Natural killer cell treated with Interleukin-12 subunit alpha and Interleukin-12 subunit beta and Interleukin-15 and Interleukin-18, amount 100 ng/mL, for 72 hours (primary cell): ENCODE results near the gene AGRN. TPM values are rescaled to one million over a fixed set of nuclear protein-coding genes. Genes with fewer than 3 reads are reported as not detected.
A peak's percentile ranks its signal among the peaks of the same experiment; 100 is the strongest.
"Not testable (repeated sequence)": the region's sequence is repeated elsewhere in the genome, so short reads cannot be mapped to it uniquely, and the experiment has no call there.

Experiments used
- ATAC-seq, 2 donors: fragments of 150-1000 bp; cut with Tn5 transposase in 1 of 2; sonication (Bioruptor Pico), chemical (Tn5 transposase) in 1 of 2; 2 replicates each; pipeline ENCODE4 v1.10.0; 2021
- DNase-seq: peaks from one replicate; pipeline ENCODE4 v3.0.0; 2022; ENCODE audit warnings: low spot score
- H3K27ac Mint-ChIP-seq, 2 donors: 1 replicate in 1 of 2; 2 replicates in 1 of 2; pipeline ENCODE4 v1.8.0; 2022; ENCODE audit warnings: mixed read lengths in 2 of 2, mild to moderate bottlenecking in 1 of 2, moderate library complexity in 1 of 2
- H3K27me3 Mint-ChIP-seq, 2 donors: 1 replicate in 1 of 2; 2 replicates in 1 of 2; pipeline ENCODE4 v1.8.0; 2022; ENCODE audit warnings: mixed read lengths in 2 of 2
- H3K36me3 Mint-ChIP-seq: one replicate; pipeline ENCODE4 v1.8.0; 2022; ENCODE audit warnings: mixed read lengths
- H3K4me1 Mint-ChIP-seq, 2 donors: 1 replicate in 1 of 2; 2 replicates in 1 of 2; pipeline ENCODE4 v1.8.0; 2022; ENCODE audit warnings: low read depth in 2 of 2, mixed read lengths in 2 of 2, mild to moderate bottlenecking in 1 of 2
- H3K4me3 Mint-ChIP-seq: one replicate; pipeline ENCODE4 v1.8.0; 2022; ENCODE audit warnings: mixed read lengths
- H3K9me3 Mint-ChIP-seq: 2 replicates; pipeline ENCODE4 v1.8.0; 2022; ENCODE audit warnings: mixed read lengths
- total RNA-seq, 2 donors: library from RNA; stranded (reverse); gene quantifications; one replicate each; pipeline ENCODE4 v1.2.3, GENCODE V29; 2022

The AGRN gene
- total RNA-seq, 2 donors from 2014 or later, result 9.3 to 9.4 TPM

- DNase-seq, result no peak
- Mint-ChIP-seq H3K4me1 (peaks cover 0 to 3% of the 10 kb centered on the region in 2 donors), H3K36me3 (no peaks in the 10 kb centered on the region), H3K27ac (no peak overlapping the region), H3K27me3 (no peaks in the 10 kb centered on the region), H3K9me3 (no peaks in the 10 kb centered on the region), H3K4me3 (no peak overlapping the region)
- peak in 1 of 2 donors; percentile 62 for ATAC-seq
Observed at GRCh38 chr1:1091344-1092148, 71.6 kb downstream of the AGRN start.

- H3K27me3 Mint-ChIP-seq, result no peaks in the 10 kb centered on the region
- no peaks in the 10 kb centered on the region for H3K36me3 Mint-ChIP-seq
- ATAC-seq, result no peak
- H3K4me1 Mint-ChIP-seq, result peaks cover 0 to 3% of the 10 kb centered on the region in 2 donors
- no peak overlapping the region for H3K27ac Mint-ChIP-seq
- H3K4me3 Mint-ChIP-seq, result no peak overlapping the region
- no peaks in the 10 kb centered on the region for H3K9me3 Mint-ChIP-seq
- no peak for DNase-seq
Observed at GRCh38 chr1:1092149-1092855, 72.4 kb downstream of the AGRN start.

GRCh38 chr1:1092894-1093609 lies 73.1 kb downstream of the AGRN start:
- Mint-ChIP-seq H3K4me1 (peaks cover 0 to 3% of the 10 kb centered on the region in 2 donors), H3K27me3 (no peaks in the 10 kb centered on the region), H3K4me3 (no peak overlapping the region), H3K36me3 (no peaks in the 10 kb centered on the region), H3K9me3 (no peaks in the 10 kb centered on the region), H3K27ac (no peak overlapping the region)
- DNase-seq (no peak), ATAC-seq (no peak)

- DNase-seq, result no peak
- Mint-ChIP-seq H3K27me3 (no peaks in the 10 kb centered on the region), H3K27ac (no peak overlapping the region), H3K4me3 (no peak overlapping the region), H3K4me1 (peaks cover 0 to 3% of the 10 kb centered on the region in 2 donors), H3K36me3 (no peaks in the 10 kb centered on the region), H3K9me3 (no peaks in the 10 kb centered on the region)
- ATAC-seq, result no peak
Observed at GRCh38 chr1:1093610-1093943, 73.7 kb downstream of the AGRN start.

- Mint-ChIP-seq H3K27me3 (peaks cover 0 to 8% of the 10 kb centered on the region in 2 donors), H3K4me3 (no peak overlapping the region), H3K27ac (no peak overlapping the region), H3K36me3 (peaks cover 10% of the 10 kb centered on the region), H3K9me3 (no peaks in the 10 kb centered on the region), H3K4me1 (peaks cover 3 to 9% of the 10 kb centered on the region in 2 donors)
- no peak for ATAC-seq
- DNase-seq, result no peak
Observed at GRCh38 chr1:1094981-1095380, 75.1 kb downstream of the AGRN start.

GRCh38 chr1:1096136-1096535 lies 76.2 kb downstream of the AGRN start:
- H3K4me3 Mint-ChIP-seq, H3K27ac Mint-ChIP-seq, DNase-seq, ATAC-seq, H3K9me3 Mint-ChIP-seq, H3K27me3 Mint-ChIP-seq: not testable (repeated sequence)
- H3K36me3 Mint-ChIP-seq, result peaks cover 15% of the 10 kb centered on the region
- H3K4me1 Mint-ChIP-seq, result peaks cover 3 to 14% of the 10 kb centered on the region in 2 donors

- Mint-ChIP-seq H3K4me3 (no peak overlapping the region), H3K27me3 (peaks cover 0 to 8% of the 10 kb centered on the region in 2 donors), H3K36me3 (peaks cover 15% of the 10 kb centered on the region), H3K9me3 (peaks cover 3% of the 10 kb centered on the region), H3K27ac (no peak overlapping the region), H3K4me1 (peaks cover 0 to 14% of the 10 kb centered on the region in 2 donors)
- ATAC-seq (no peak), DNase-seq (no peak)
Observed at GRCh38 chr1:1098681-1099421, 78.9 kb downstream of the AGRN start.

- peaks cover 15% of the 10 kb centered on the region for H3K36me3 Mint-ChIP-seq
Observed at GRCh38 chr1:1099506-1100183, 79.7 kb downstream of the AGRN start.

GRCh38 chr1:1100296-1100695 lies 80.4 kb downstream of the AGRN start:
- Mint-ChIP-seq H3K27me3 (peaks cover 0 to 8% of the 10 kb centered on the region in 2 donors), H3K4me3 (no peak overlapping the region), H3K27ac (no peak overlapping the region), H3K36me3 (peaks cover 15% of the 10 kb centered on the region), H3K4me1 (peaks cover 0 to 14% of the 10 kb centered on the region in 2 donors), H3K9me3 (peaks cover 3% of the 10 kb centered on the region)
- ATAC-seq (no peak), DNase-seq (no peak)

More at GRCh38 chr1:1099506-1100183, 79.7 kb downstream of the AGRN start:
- no peak overlapping the region for H3K27ac Mint-ChIP-seq
- peaks cover 3% of the 10 kb centered on the region for H3K9me3 Mint-ChIP-seq
- no peak for DNase-seq
- peaks cover 0 to 8% of the 10 kb centered on the region in 2 donors for H3K27me3 Mint-ChIP-seq
- no peak overlapping the region for H3K4me3 Mint-ChIP-seq
- no peak for ATAC-seq
- H3K4me1 Mint-ChIP-seq, result peaks cover 0 to 14% of the 10 kb centered on the region in 2 donors

GRCh38 chr1:1101503-1101902 lies 81.6 kb downstream of the AGRN start:
- ATAC-seq (no peak), DNase-seq (no peak)
- Mint-ChIP-seq H3K36me3 (peaks cover 15% of the 10 kb centered on the region), H3K4me1 (peaks cover 2 to 14% of the 10 kb centered on the region in 2 donors), H3K4me3 (no peak overlapping the region), H3K27me3 (peaks cover 0 to 8% of the 10 kb centered on the region in 2 donors), H3K9me3 (peaks cover 3% of the 10 kb centered on the region), H3K27ac (no peak overlapping the region)

- DNase-seq (peak; percentile 13), ATAC-seq (peak in 1 of 2 donors; percentile 53)
- Mint-ChIP-seq H3K36me3 (peaks cover 12% of the 10 kb centered on the region), H3K4me1 (peaks cover 7 to 15% of the 10 kb centered on the region in 2 donors)
- H3K27me3 Mint-ChIP-seq, H3K27ac Mint-ChIP-seq, H3K9me3 Mint-ChIP-seq, H3K4me3 Mint-ChIP-seq: not testable (repeated sequence)
Observed at GRCh38 chr1:1104152-1104551, 84.2 kb downstream of the AGRN start.
